Measurements from ENCODE around the gene CLNK. TPM values are rescaled to one million over a fixed set of nuclear protein-coding genes. Genes with fewer than 3 reads are reported as not detected.
A peak's percentile ranks its signal among the peaks of the same experiment; 100 is the strongest.

Gene CLNK
- total RNA-seq, 1 donor from 2014 or later: not detected

GRCh38 chr4:10552591-10553280 lies 131.8 kb downstream of the CLNK start:
- Histone ChIP-seq H3K27ac (no peak overlapping the region), H3K9me3 (no peaks in the 10 kb centered on the region), H3K27me3 (no peaks in the 10 kb centered on the region), H3K4me1 (no peaks in the 10 kb centered on the region), H3K36me3 (no peaks in the 10 kb centered on the region), H3K4me3 (no peak overlapping the region)
- no peak for DNase-seq (ENCODE audit: low spot score in 2 of 2)
- intact Hi-C loops (cut with DNase I): loop anchor here (5.0 kb wide), 2 partner anchors 90 to 395 kb away; no protein-coding TSS in a partner anchor
- TF ChIP-seq CTCF (IDR thresholded peaks at IDR 0.05): no peak

- intact Hi-C loops (cut with DNase I): no loop called here
Observed at GRCh38 chr4:10535912-10536311, 148.7 kb downstream of the CLNK start.

GRCh38 chr4:10534820-10535219 lies 149.7 kb downstream of the CLNK start:
- H3K4me1 ChIP-seq: peaks cover 0 to 4% of the 10 kb centered on the region in 2 donors
- no peak overlapping the region for H3K4me3 ChIP-seq
- intact Hi-C loops (cut with DNase I): no loop called here
- no peaks in the 10 kb centered on the region for H3K36me3 ChIP-seq
- DNase-seq (ENCODE audit: low spot score in 2 of 2): no peak
- H3K27me3 ChIP-seq: no peaks in the 10 kb centered on the region
- H3K27ac ChIP-seq: no peak overlapping the region
- TF ChIP-seq CTCF (IDR thresholded peaks at IDR 0.05): no peak
- no peaks in the 10 kb centered on the region for H3K9me3 ChIP-seq

More at GRCh38 chr4:10535912-10536311, 148.7 kb downstream of the CLNK start:
- H3K27me3 ChIP-seq: no peaks in the 10 kb centered on the region
- H3K4me3 ChIP-seq: no peak overlapping the region
- no peaks in the 10 kb centered on the region for H3K9me3 ChIP-seq
- no peak overlapping the region for H3K27ac ChIP-seq
- no peaks in the 10 kb centered on the region for H3K36me3 ChIP-seq
- DNase-seq (ENCODE audit: low spot score in 2 of 2): no peak
- no peaks in the 10 kb centered on the region for H3K4me1 ChIP-seq
- no peak for TF ChIP-seq CTCF (IDR thresholded peaks at IDR 0.05)

- no peak for TF ChIP-seq CTCF (IDR thresholded peaks at IDR 0.05)
- no peaks in the 10 kb centered on the region for H3K27me3 ChIP-seq
- no peaks in the 10 kb centered on the region for H3K9me3 ChIP-seq
- no peaks in the 10 kb centered on the region for H3K36me3 ChIP-seq
- no peak overlapping the region for H3K27ac ChIP-seq
- intact Hi-C loops (cut with DNase I): no loop called here
- H3K4me3 ChIP-seq: no peak overlapping the region
- no peak for DNase-seq (ENCODE audit: low spot score in 2 of 2)
- peaks cover 0 to 4% of the 10 kb centered on the region in 2 donors for H3K4me1 ChIP-seq
Observed at GRCh38 chr4:10532155-10532554, 152.4 kb downstream of the CLNK start.

- intact Hi-C loops (cut with DNase I): no loop called here
- H3K4me1 ChIP-seq: peaks cover 0 to 4% of the 10 kb centered on the region in 2 donors
- H3K27me3 ChIP-seq: no peaks in the 10 kb centered on the region
- no peaks in the 10 kb centered on the region for H3K36me3 ChIP-seq
- no peak for TF ChIP-seq CTCF (IDR thresholded peaks at IDR 0.05)
- no peaks in the 10 kb centered on the region for H3K9me3 ChIP-seq
- no peak overlapping the region for H3K4me3 ChIP-seq
- DNase-seq (ENCODE audit: low spot score in 2 of 2): no peak
- peak overlapping the region in 1 of 2 donors; percentile 27 for H3K27ac ChIP-seq
Observed at GRCh38 chr4:10530137-10530786, 154.3 kb downstream of the CLNK start.
